Astrocyte of the cerebellum (primary cell): Measurements from ENCODE around the gene OTOL1.
A peak's percentile ranks its signal among the peaks of the same experiment; 100 is the strongest.

Experiments used
- DNase-seq: peaks from one replicate; pipeline ENCODE4 v3.0.0-alpha.2; 2011; ENCODE audit warnings: low read depth
- H3K4me3 ChIP-seq: 2 replicates; pipeline ENCODE4 v1.5.1; 2011; ENCODE audit warnings: mild to moderate bottlenecking, low read depth, low read length, moderate library complexity
- in situ Hi-C: cut with HindIII; loops from 2 replicates; pipeline ENCODE4 v1.10.0; 2017; ENCODE audit warnings: low sequenced_read_pairs
- TF ChIP-seq, protein P1 (sequence below): IDR thresholded peaks from 2 replicates; pipeline ENCODE4 v1.5.1; 2012; ENCODE audit warnings: low read length, low read depth, moderate library complexity, mild to moderate bottlenecking; ENCODE audit errors: missing control alignments

Gene OTOL1

DNA sequence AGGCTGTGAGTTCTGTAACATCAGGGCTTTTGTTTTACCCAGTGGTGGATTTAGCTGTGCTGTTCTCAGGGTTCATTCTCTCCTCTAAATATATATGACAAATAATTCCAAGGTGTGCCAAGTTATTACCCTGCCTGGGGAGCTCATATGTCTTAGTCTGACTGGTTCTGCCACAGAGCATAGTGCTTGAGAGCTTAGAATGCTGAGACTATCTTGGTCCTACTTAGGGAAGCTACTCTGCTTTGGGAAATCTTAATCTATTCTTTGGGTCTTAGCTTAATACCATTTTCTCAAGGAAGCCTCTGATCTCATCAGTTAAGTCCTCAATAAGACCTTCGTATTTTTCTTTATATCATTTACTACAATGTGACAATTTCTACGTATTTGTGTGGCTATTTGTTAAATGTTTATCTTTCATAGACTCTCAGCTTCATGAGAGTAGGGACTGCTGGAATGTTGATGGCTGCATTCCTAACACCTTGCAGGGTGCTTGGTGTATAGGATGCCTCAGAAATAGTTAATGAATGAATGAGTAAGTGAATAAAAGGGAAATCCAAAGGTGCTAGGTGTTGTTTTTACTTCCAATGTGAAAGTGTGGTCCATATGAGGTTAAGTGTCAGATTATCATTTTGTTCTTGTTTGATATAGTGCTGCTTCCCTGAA lies 1.8 kb downstream of the OTOL1 start:
- no peak overlapping the region for H3K4me3 ChIP-seq
- TF ChIP-seq, protein P1, sequence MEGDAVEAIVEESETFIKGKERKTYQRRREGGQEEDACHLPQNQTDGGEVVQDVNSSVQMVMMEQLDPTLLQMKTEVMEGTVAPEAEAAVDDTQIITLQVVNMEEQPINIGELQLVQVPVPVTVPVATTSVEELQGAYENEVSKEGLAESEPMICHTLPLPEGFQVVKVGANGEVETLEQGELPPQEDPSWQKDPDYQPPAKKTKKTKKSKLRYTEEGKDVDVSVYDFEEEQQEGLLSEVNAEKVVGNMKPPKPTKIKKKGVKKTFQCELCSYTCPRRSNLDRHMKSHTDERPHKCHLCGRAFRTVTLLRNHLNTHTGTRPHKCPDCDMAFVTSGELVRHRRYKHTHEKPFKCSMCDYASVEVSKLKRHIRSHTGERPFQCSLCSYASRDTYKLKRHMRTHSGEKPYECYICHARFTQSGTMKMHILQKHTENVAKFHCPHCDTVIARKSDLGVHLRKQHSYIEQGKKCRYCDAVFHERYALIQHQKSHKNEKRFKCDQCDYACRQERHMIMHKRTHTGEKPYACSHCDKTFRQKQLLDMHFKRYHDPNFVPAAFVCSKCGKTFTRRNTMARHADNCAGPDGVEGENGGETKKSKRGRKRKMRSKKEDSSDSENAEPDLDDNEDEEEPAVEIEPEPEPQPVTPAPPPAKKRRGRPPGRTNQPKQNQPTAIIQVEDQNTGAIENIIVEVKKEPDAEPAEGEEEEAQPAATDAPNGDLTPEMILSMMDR = no peak
- in situ Hi-C loops = no loop called here
- DNase-seq = no peak

DNA sequence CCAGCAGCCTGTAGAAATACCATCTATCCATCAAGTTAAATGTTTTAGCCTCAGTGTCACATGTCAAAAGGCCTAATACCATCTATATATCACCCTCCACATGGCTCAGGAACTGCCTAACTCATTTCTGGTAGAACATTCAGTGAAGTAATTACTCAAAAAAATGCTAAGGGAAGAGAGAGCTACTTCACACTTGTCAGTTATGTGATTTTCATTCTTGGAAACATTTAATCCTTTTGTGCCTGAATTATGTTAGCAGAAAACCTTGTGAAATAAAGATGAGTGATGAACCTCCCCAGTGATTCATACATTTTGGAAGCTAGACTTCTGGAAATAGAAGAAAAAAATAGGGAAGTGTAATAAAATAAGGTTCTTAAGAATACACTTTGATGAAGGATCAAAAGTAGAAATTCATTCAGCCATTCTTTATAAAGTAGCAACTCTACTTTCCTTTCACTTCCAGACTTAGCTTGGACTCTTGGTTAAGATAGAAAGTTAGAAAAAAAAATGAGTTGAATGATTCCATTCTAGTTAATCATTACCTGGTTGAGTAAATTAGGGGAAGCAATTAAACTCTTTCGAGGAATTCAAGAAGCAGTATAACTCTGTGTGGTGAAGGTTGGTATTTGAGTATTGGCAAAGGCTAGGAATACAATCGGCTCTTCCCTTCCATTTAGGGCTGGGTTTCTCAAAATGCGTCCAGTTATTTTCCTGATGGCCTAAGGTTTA lies 3.6 kb downstream of the OTOL1 start:
- H3K4me3 ChIP-seq = no peak overlapping the region
- no peak for DNase-seq
- in situ Hi-C loops = no loop called here
- TF ChIP-seq, protein P1 = no peak

DNA sequence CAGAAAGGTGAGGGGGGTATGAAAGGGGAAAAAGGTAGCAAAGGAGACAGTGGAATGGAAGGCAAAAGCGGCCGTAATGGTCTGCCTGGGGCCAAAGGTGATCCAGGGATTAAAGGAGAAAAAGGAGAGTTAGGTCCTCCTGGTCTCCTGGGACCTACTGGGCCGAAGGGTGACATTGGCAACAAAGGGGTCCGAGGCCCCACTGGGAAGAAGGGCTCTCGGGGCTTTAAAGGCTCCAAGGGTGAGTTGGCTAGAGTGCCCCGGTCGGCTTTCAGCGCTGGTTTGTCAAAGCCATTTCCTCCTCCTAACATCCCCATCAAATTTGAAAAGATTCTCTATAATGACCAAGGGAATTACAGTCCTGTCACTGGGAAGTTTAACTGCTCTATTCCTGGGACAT lies 6.7 kb downstream of the OTOL1 start:
- DNase-seq = no peak
- TF ChIP-seq, protein P1 = no peak
- H3K4me3 ChIP-seq = no peak overlapping the region
- in situ Hi-C loops = no loop called here

GRCh38 chr3:161508852-161509477 lies 12.4 kb downstream of the OTOL1 start:
- peak; percentile 3 for DNase-seq
- TF ChIP-seq, protein P1 = no peak
- in situ Hi-C loops = no loop called here

GRCh38 chr3:161510510-161511260 lies 14.1 kb downstream of the OTOL1 start:
- DNase-seq = no peak
- in situ Hi-C loops = no loop called here
- H3K4me3 ChIP-seq = no peak overlapping the region
- TF ChIP-seq, protein P1 = no peak

More at GRCh38 chr3:161508852-161509477, 12.4 kb downstream of the OTOL1 start:
- no peak overlapping the region for H3K4me3 ChIP-seq

DNA sequence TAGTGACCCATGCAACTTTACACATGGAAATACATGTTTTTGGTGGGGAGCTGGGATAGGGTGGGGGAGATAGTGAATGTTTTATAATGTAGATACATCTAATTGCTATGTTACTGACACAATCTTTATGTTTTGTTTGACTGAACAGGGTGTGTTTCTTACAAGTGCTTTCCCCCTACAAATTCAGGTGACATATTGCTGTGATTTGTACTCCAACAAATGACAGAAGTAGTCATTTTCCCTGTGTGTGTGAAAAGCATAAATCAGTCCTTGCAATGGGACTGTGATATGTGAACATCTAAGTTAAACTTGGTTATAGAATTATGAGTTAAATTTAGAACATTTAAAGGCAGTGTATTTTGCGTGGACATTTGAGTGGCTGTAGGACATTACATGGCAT lies 27.3 kb downstream of the OTOL1 start:
- DNase-seq = no peak
- no peak overlapping the region for H3K4me3 ChIP-seq
- TF ChIP-seq, protein P1 = no peak
- in situ Hi-C loops = no loop called here
